Suprapubic skin (tissue), 3 donors: ENCODE results near the gene KCNJ1.

Source experiments
- CTCF ChIP-seq, 2 donors: fragments of 200-600 bp in 1 of 2; fragments of 450-650 bp in 1 of 2; sonication (generic) in 1 of 2; IDR thresholded peaks; one replicate each; pipeline ENCODE4 v1.5.1; 2016 to 2019; ENCODE audit warnings: antibody characterized with exemption in 2 of 2, mild to moderate bottlenecking in 1 of 2, moderate library complexity in 1 of 2
- EP300 ChIP-seq: sonication (generic); formaldehyde crosslinking; IDR thresholded peaks from one replicate; pipeline ENCODE4 v1.6.1; 2017; ENCODE audit warnings: antibody characterized with exemption

- no peak for TF ChIP-seq EP300
- no peak for TF ChIP-seq CTCF (IDR thresholded peaks at IDR 0.05)
Measured at GRCh38 chr11:128874427-128874826, 7.3 kb upstream of the KCNJ1 start.
